NT2/D1 (cell line): ENCODE results near the gene ANKRD24.
"Not testable (repeated sequence)": the region's sequence is repeated elsewhere in the genome, so short reads cannot be mapped to it uniquely, and the experiment has no call there.

Experiments
- YY1 ChIP-seq: IDR thresholded peaks from 2 replicates; pipeline ENCODE4 v1.6.1; 2011; ENCODE audit not compliant: insufficient read length, insufficient read depth
- ZNF274 ChIP-seq: IDR thresholded peaks from 2 replicates; pipeline ENCODE4 v1.6.1; 2011; ENCODE audit warnings: mild to moderate bottlenecking, low read depth, low read length

- TF ChIP-seq ZNF274, YY1: not testable (repeated sequence)
Measured at GRCh38 chr19:4232139-4232538, 49.6 kb downstream of the ANKRD24 start.
